Trophoblast cell (in vitro differentiated cells and primary cell): ENCODE data around the gene NDRG2.

Source experiments
- DNase-seq, 2 donors: peaks; one replicate each; pipeline ENCODE4 v3.0.0-alpha.2; 2016
- H2AFZ ChIP-seq: 2 replicates; pipeline ENCODE4 v1.6.1; 2013; ENCODE audit warnings: low read length, moderate library complexity, mild to moderate bottlenecking; ENCODE audit not compliant: insufficient read depth, poor library complexity
- H2AK5ac ChIP-seq: 2 replicates; pipeline ENCODE4 v1.6.1; 2013; ENCODE audit warnings: mild to moderate bottlenecking, low read length
- H2BK120ac ChIP-seq: 2 replicates; pipeline ENCODE4 v1.6.1; 2013; ENCODE audit warnings: low read length, mild to moderate bottlenecking, moderate library complexity; ENCODE audit not compliant: insufficient read depth, poor library complexity
- H2BK12ac ChIP-seq: 2 replicates; pipeline ENCODE4 v1.6.1; 2013; ENCODE audit warnings: mild to moderate bottlenecking, low read length, moderate library complexity
- H2BK5ac ChIP-seq: 2 replicates; pipeline ENCODE4 v1.6.1; 2013; ENCODE audit warnings: low read length, low read depth, moderate library complexity, mild to moderate bottlenecking; ENCODE audit not compliant: poor library complexity
- H3K14ac ChIP-seq: 2 replicates; pipeline ENCODE4 v1.6.1; 2013; ENCODE audit warnings: mild to moderate bottlenecking, low read length
- H3K18ac ChIP-seq: 2 replicates; pipeline ENCODE4 v1.6.1; 2013; ENCODE audit warnings: mild to moderate bottlenecking, low read length
- H3K23ac ChIP-seq: 2 replicates; pipeline ENCODE4 v1.6.1; 2013; ENCODE audit warnings: low read length
- H3K27ac ChIP-seq: 2 replicates; pipeline ENCODE4 v1.5.1; 2013; ENCODE audit warnings: low read depth, mild to moderate bottlenecking, inconsistent platforms, low read length, moderate library complexity
- H3K27me3 ChIP-seq: 2 replicates; pipeline ENCODE4 v1.6.1; 2013; ENCODE audit warnings: inconsistent platforms, mild to moderate bottlenecking, low read length, moderate library complexity; ENCODE audit not compliant: insufficient read depth
- H3K36me3 ChIP-seq, 2 experiments: 1 replicate in 1 of 2; 2 replicates in 1 of 2; pipeline ENCODE4 v1.6.1; 2013; ENCODE audit warnings: low read length in 2 of 2, mild to moderate bottlenecking in 2 of 2, moderate library complexity in 1 of 2; ENCODE audit not compliant: insufficient read depth in 2 of 2, control insufficient read depth in 1 of 2
- H3K4ac ChIP-seq: 2 replicates; pipeline ENCODE4 v1.6.1; 2013; ENCODE audit warnings: low read depth, mild to moderate bottlenecking, low read length, moderate library complexity
- H3K4me1 ChIP-seq, 2 experiments: 1 replicate in 1 of 2; 2 replicates in 1 of 2; pipeline ENCODE4 v1.6.1; 2013; ENCODE audit warnings: low read length in 2 of 2, mild to moderate bottlenecking in 2 of 2, moderate library complexity in 1 of 2; ENCODE audit not compliant: insufficient read depth in 2 of 2, control insufficient read depth in 1 of 2
- H3K4me2 ChIP-seq: 2 replicates; pipeline ENCODE4 v1.6.1; 2013; ENCODE audit warnings: inconsistent platforms, mild to moderate bottlenecking, low read length, moderate library complexity
- H3K4me3 ChIP-seq: 2 replicates; pipeline ENCODE4 v1.5.1; 2013; ENCODE audit warnings: mild to moderate bottlenecking, low read depth, low read length, inconsistent platforms
- H3K79me1 ChIP-seq: one replicate; pipeline ENCODE4 v1.6.1; 2013; ENCODE audit warnings: low read length
- H3K79me2 ChIP-seq: 2 replicates; pipeline ENCODE4 v1.6.1; 2013; ENCODE audit warnings: low read length, mild to moderate bottlenecking; ENCODE audit not compliant: control insufficient read depth, insufficient read depth, poor library complexity
- H3K9ac ChIP-seq: 2 replicates; pipeline ENCODE4 v1.6.1; 2013; ENCODE audit warnings: mild to moderate bottlenecking, low read length
- H3K9me3 ChIP-seq: 2 replicates; pipeline ENCODE4 v1.6.1; 2013; ENCODE audit warnings: low read depth, mild to moderate bottlenecking, control low read depth, inconsistent platforms, low read length; ENCODE audit not compliant: insufficient read depth
- H4K12ac ChIP-seq: 2 replicates; pipeline ENCODE4 v1.6.1; 2013; ENCODE audit warnings: low read depth, mild to moderate bottlenecking, low read length, moderate library complexity
- H4K8ac ChIP-seq: 2 replicates; pipeline ENCODE4 v1.6.1; 2013; ENCODE audit warnings: low read depth, mild to moderate bottlenecking, low read length, moderate library complexity
- H4K91ac ChIP-seq: one replicate; pipeline ENCODE4 v1.6.1; 2013; ENCODE audit warnings: low read depth, mild to moderate bottlenecking, low read length, moderate library complexity
- WGBS: extraction: QIAGEN DNeasy Blood & Tissue Kit; methylation state at CpG from one replicate; pipeline ENCODE4 v1.1.7; 2013; ENCODE audit warnings: missing lambda C conversion rate; ENCODE audit not compliant: insufficient read length, insufficient coverage; ENCODE audit errors: extremely low coverage; 5-methylcytosine and 5-hydroxymethylcytosine counted together

Gene NDRG2

DNA sequence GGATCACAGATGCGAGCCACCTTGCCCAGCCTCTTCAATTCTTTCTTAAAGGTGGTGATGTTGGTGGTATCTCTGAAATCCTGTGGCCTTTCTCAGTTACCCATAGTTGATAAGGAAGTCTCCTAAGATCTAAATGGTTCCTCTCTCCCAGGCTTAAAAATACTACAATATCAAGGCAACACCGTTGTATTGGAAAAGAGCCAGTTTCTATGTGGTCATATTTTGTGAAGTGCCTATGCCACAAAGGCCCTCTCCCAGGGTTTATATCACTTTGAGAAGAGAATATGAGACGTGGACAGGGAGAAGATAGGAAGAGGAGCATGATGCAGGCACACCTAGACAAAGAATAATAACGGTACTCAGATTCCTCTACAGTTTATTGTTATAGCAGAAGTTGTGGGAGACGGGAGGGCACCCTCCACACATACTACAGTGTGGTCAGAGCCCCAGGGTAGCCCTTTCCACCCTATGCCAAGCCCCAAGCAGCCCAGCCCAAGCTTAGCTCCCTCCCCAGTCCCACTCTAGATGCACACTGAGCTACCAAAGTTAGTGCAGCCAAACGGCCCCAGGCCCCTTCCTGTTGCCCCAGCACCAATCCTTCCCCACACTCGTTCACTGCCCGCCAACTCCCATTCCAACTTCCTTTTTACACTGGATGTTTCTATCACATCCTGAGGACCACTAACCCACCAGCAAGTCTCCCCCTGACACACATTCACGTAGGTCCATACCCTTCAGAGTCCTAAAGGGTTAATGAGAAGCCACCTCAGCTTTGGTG, 8.3 kb downstream of the NDRG2 start:
- no peak overlapping the region for H3K9ac ChIP-seq
- no peak overlapping the region for H4K12ac ChIP-seq
- peaks cover 4 to 6% of the 10 kb centered on the region in 2 experiments for H3K4me1 ChIP-seq
- no peak overlapping the region for H2BK12ac ChIP-seq
- no CpG with 5 or more reads among the region's 9 CpGs for WGBS
- H3K9me3 ChIP-seq, result no peaks in the 10 kb centered on the region
- no peak for DNase-seq
- no peak overlapping the region for H4K8ac ChIP-seq
- H3K14ac ChIP-seq, result no peak overlapping the region
- H2AK5ac ChIP-seq, result no peak overlapping the region
- no peaks in the 10 kb centered on the region for H3K27me3 ChIP-seq
- H3K23ac ChIP-seq, result no peak overlapping the region
- peaks cover 0 to 10% of the 10 kb centered on the region in 2 experiments for H3K36me3 ChIP-seq
- no peak overlapping the region for H4K91ac ChIP-seq
- no peak overlapping the region for H3K4ac ChIP-seq
- H3K27ac ChIP-seq, result no peak overlapping the region
- H3K79me2 ChIP-seq, result no peaks in the 10 kb centered on the region
- H2BK120ac ChIP-seq, result no peak overlapping the region
- no peak overlapping the region for H2BK5ac ChIP-seq
- no peaks in the 10 kb centered on the region for H3K79me1 ChIP-seq
- H3K18ac ChIP-seq, result no peak overlapping the region
- H3K4me2 ChIP-seq, result no peak overlapping the region
- no peak overlapping the region for H3K4me3 ChIP-seq
- H2AFZ ChIP-seq, result no peak overlapping the region

DNA sequence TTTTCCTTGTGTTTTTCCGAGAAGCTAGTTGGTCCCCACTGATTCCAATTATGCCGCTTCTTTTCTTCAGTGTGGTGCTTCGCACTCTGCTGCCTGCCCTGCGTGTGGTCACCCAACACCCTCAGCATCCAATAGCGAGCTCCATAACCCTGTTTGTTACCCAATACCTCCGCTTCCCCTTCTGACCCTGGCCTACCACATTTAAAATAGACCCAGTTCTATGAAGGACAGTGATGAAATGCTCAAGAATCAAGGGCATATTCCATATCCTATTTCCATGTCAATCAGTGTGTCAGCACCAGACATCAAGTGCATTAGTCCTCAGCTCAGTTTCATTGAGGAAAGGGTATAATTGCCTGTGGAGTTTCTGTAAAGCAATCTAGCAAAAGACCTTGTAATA, 9.5 kb downstream of the NDRG2 start:
- Histone ChIP-seq H2BK120ac (no peak overlapping the region), H2AFZ (no peak overlapping the region), H3K9me3 (no peaks in the 10 kb centered on the region), H3K23ac (no peak overlapping the region), H3K36me3 (peaks cover 0 to 10% of the 10 kb centered on the region in 2 experiments), H3K4me1 (peaks cover 0 to 4% of the 10 kb centered on the region in 2 experiments), H3K9ac (no peak overlapping the region), H3K4ac (no peak overlapping the region), H3K27ac (no peak overlapping the region), H3K27me3 (no peaks in the 10 kb centered on the region), H3K18ac (no peak overlapping the region), H3K79me1 (no peaks in the 10 kb centered on the region), H4K8ac (no peak overlapping the region), H2BK12ac (no peak overlapping the region), H3K79me2 (no peaks in the 10 kb centered on the region), H4K12ac (no peak overlapping the region), H4K91ac (no peak overlapping the region), H2BK5ac (no peak overlapping the region), H3K14ac (no peak overlapping the region), H2AK5ac (no peak overlapping the region), H3K4me2 (no peak overlapping the region), H3K4me3 (no peak overlapping the region)
- no CpG with 5 or more reads among the region's 6 CpGs for WGBS
- DNase-seq, result no peak

DNA sequence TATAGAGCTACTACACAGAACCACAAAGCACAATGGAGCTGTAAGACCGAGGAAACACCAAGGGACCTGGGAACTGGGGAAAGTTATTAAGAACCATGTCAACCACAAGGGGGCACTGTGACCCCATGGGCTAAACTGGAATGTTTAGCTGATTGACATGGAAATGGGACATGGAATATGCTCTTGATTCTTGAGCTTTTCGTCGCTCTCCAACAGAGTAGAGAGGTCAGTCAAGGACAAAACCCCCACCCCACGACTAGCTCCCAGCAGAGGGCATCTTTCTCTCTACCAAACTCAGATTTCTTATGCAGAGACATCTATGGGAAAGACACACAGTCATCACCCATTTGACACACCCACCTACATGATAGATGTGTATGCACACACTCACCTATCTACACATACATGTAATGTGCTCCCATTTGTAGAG, 10.1 kb downstream of the NDRG2 start:
- WGBS, result no CpG with 5 or more reads among the region's 4 CpGs
- no peaks in the 10 kb centered on the region for H3K27me3 ChIP-seq
- peaks cover 0 to 10% of the 10 kb centered on the region in 2 experiments for H3K36me3 ChIP-seq
- no peak overlapping the region for H3K4ac ChIP-seq
- no peak overlapping the region for H2BK120ac ChIP-seq
- no peak overlapping the region for H3K27ac ChIP-seq
- H3K4me1 ChIP-seq, result peaks cover 0 to 4% of the 10 kb centered on the region in 2 experiments
- H3K79me1 ChIP-seq, result no peaks in the 10 kb centered on the region
- no peak overlapping the region for H3K18ac ChIP-seq
- no peak overlapping the region for H2BK12ac ChIP-seq
- no peak overlapping the region for H3K4me3 ChIP-seq
- H3K4me2 ChIP-seq, result no peak overlapping the region
- no peaks in the 10 kb centered on the region for H3K79me2 ChIP-seq
- H4K12ac ChIP-seq, result no peak overlapping the region
- H4K8ac ChIP-seq, result no peak overlapping the region
- no peak overlapping the region for H2AFZ ChIP-seq
- H3K9me3 ChIP-seq, result no peaks in the 10 kb centered on the region
- H3K9ac ChIP-seq, result no peak overlapping the region
- no peak overlapping the region for H4K91ac ChIP-seq
- no peak overlapping the region for H2BK5ac ChIP-seq
- no peak overlapping the region for H2AK5ac ChIP-seq
- no peak overlapping the region for H3K14ac ChIP-seq
- H3K23ac ChIP-seq, result no peak overlapping the region
- DNase-seq, result peak; percentile 84 to 98

DNA sequence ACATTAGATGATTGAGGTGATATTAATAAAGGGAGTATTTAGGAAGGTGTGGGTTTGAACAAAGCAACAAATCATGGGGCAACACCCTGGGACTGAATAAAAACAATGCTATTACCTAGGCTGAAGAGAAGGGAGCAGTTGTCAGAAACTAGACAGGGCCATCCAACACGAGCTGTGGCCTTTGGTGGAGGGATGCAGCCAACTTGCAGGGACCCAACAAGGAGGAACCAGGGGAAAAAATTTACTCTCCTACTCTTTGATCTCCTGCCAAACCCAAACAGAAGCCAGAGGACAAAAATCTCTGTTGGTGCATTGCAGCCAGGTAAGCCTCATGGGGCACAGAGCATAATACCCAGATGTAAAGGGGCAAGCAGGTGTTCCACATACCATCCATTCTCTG, 13.7 kb downstream of the NDRG2 start:
- Histone ChIP-seq H3K36me3 (no peaks in the 10 kb centered on the region), H2BK5ac (no peak overlapping the region), H2BK12ac (no peak overlapping the region), H3K27ac (no peak overlapping the region), H4K12ac (no peak overlapping the region), H3K79me1 (no peaks in the 10 kb centered on the region), H3K4me2 (no peak overlapping the region), H3K9ac (no peak overlapping the region), H3K79me2 (no peaks in the 10 kb centered on the region), H4K91ac (no peak overlapping the region), H3K9me3 (no peaks in the 10 kb centered on the region), H3K4ac (no peak overlapping the region), H3K4me1 (no peaks in the 10 kb centered on the region), H3K27me3 (no peaks in the 10 kb centered on the region), H2AK5ac (no peak overlapping the region), H2AFZ (no peak overlapping the region), H4K8ac (no peak overlapping the region), H3K18ac (no peak overlapping the region), H3K4me3 (no peak overlapping the region), H3K14ac (no peak overlapping the region), H2BK120ac (no peak overlapping the region), H3K23ac (no peak overlapping the region)
- no CpG with 5 or more reads among the region's 1 CpG for WGBS
- no peak for DNase-seq
